SK-N-SH treated with all-trans-retinoic acid at 6 μM for 48 hours (cell line): ENCODE results near the gene TIMELESS.

Source experiments
- ATAC-seq: fragments of 200-7000 bp; cut with Tn5 transposase; 3 replicates; pipeline ENCODE4 v1.9.1; 2020; ENCODE audit warnings: mild to moderate bottlenecking, moderate library complexity
- ARNTL ChIP-seq: fragments of 450-650 bp; formaldehyde crosslinking; IDR thresholded peaks from 2 replicates; pipeline ENCODE4 v1.5.0; 2020; ENCODE audit warnings: low read depth, mild to moderate bottlenecking, moderate library complexity, borderline replicate concordance
- BACH2 ChIP-seq: fragments of 250-450 bp; sonication (Bioruptor Pico); IDR thresholded peaks from 2 replicates; pipeline ENCODE4 v1.9.0; 2021; ENCODE audit warnings: mild to moderate bottlenecking, borderline replicate concordance
- CREB5 ChIP-seq: fragments of 250-450 bp; sonication (Bioruptor Pico); IDR thresholded peaks from 2 replicates; pipeline ENCODE4 v1.5.1; 2020; ENCODE audit warnings: low read depth, mild to moderate bottlenecking, moderate library complexity
- CSDC2 ChIP-seq: fragments of 250-450 bp; sonication (Bioruptor Pico); IDR thresholded peaks from 2 replicates; pipeline ENCODE4 v1.5.0; 2020; ENCODE audit warnings: mild to moderate bottlenecking, moderate library complexity
- GLIS3 ChIP-seq: fragments of 250-450 bp; sonication (Bioruptor Pico); IDR thresholded peaks from 2 replicates; pipeline ENCODE4 v1.5.0; 2020; ENCODE audit warnings: mild to moderate bottlenecking, moderate library complexity
- ISL1 ChIP-seq: fragments of 250-450 bp; sonication (Bioruptor Pico); IDR thresholded peaks from 2 replicates; pipeline ENCODE4 v2.1.2; 2022; ENCODE audit warnings: mild to moderate bottlenecking, moderate library complexity
- OSR1 ChIP-seq: fragments of 250-450 bp; sonication (Bioruptor Pico); IDR thresholded peaks from 2 replicates; pipeline ENCODE4 v1.8.0; 2022; ENCODE audit warnings: moderate library complexity, mild to moderate bottlenecking, inconsistent platforms
- PPARA ChIP-seq: fragments of 250-450 bp; sonication (Bioruptor Pico); IDR thresholded peaks from 2 replicates; pipeline ENCODE4 v1.5.0; 2020; ENCODE audit warnings: mild to moderate bottlenecking, borderline replicate concordance
- SNAI2 ChIP-seq: fragments of 250-450 bp; sonication (Bioruptor Pico); IDR thresholded peaks from 2 replicates; pipeline ENCODE4 v1.5.0; 2020; ENCODE audit warnings: mild to moderate bottlenecking, moderate library complexity
- TOX ChIP-seq: fragments of 250-450 bp; sonication (Bioruptor Pico); IDR thresholded peaks from 2 replicates; pipeline ENCODE4 v1.8.0; 2021; ENCODE audit warnings: mild to moderate bottlenecking, moderate library complexity, borderline replicate concordance
- ZC3H10 ChIP-seq: fragments of 250-450 bp; sonication (Bioruptor Pico); IDR thresholded peaks from 2 replicates; pipeline ENCODE4 v1.5.1; 2021; ENCODE audit warnings: mild to moderate bottlenecking, moderate library complexity
- ZFP3 ChIP-seq: fragments of 250-450 bp; sonication (Bioruptor Pico); IDR thresholded peaks from 2 replicates; pipeline ENCODE4 v1.5.0; 2020; ENCODE audit warnings: mild to moderate bottlenecking, moderate library complexity
- ZFP30 ChIP-seq: fragments of 450-650 bp; formaldehyde crosslinking; IDR thresholded peaks from 2 replicates; pipeline ENCODE4 v1.5.0; 2022; ENCODE audit warnings: mild to moderate bottlenecking, moderate library complexity
- ZNF565 ChIP-seq: fragments of 450-650 bp; formaldehyde crosslinking; conservative IDR thresholded peaks from 2 replicates; pipeline ENCODE4 v1.5.0; 2020; ENCODE audit warnings: low read depth, mild to moderate bottlenecking, moderate library complexity
- ZNF8 ChIP-seq: fragments of 450-650 bp; formaldehyde crosslinking; IDR thresholded peaks from 2 replicates; pipeline ENCODE4 v1.5.0; 2020; ENCODE audit warnings: mild to moderate bottlenecking, moderate library complexity
- TF ChIP-seq, protein P1 (sequence below): fragments of 250-450 bp; sonication (Bioruptor Pico); IDR thresholded peaks from 2 replicates; pipeline ENCODE4 v1.8.0; 2020; ENCODE audit warnings: mild to moderate bottlenecking, moderate library complexity, borderline replicate concordance
- TF ChIP-seq, protein P2 (sequence below): fragments of 250-450 bp; sonication (Bioruptor Pico); IDR thresholded peaks from 2 replicates; pipeline ENCODE4 v1.5.1; 2021; ENCODE audit warnings: mild to moderate bottlenecking, moderate library complexity
- TF ChIP-seq, protein P3 (sequence below): fragments of 250-450 bp; sonication (Bioruptor Pico); IDR thresholded peaks from 2 replicates; pipeline ENCODE4 v1.5.0; 2020; ENCODE audit warnings: mild to moderate bottlenecking, moderate library complexity
- TF ChIP-seq, protein P4 (sequence below): fragments of 250-450 bp; sonication (Bioruptor Pico); IDR thresholded peaks from 2 replicates; pipeline ENCODE4 v1.8.0; 2021; ENCODE audit warnings: low read depth, mild to moderate bottlenecking, moderate library complexity, borderline replicate concordance

Gene TIMELESS

GRCh38 chr12:56392331-56392730 lies 56.9 kb downstream of the TIMELESS start:
- no peak for ATAC-seq
- no peak for TF ChIP-seq ZNF565 (CRISPR knock-in tag)
- TF ChIP-seq, protein P1, sequence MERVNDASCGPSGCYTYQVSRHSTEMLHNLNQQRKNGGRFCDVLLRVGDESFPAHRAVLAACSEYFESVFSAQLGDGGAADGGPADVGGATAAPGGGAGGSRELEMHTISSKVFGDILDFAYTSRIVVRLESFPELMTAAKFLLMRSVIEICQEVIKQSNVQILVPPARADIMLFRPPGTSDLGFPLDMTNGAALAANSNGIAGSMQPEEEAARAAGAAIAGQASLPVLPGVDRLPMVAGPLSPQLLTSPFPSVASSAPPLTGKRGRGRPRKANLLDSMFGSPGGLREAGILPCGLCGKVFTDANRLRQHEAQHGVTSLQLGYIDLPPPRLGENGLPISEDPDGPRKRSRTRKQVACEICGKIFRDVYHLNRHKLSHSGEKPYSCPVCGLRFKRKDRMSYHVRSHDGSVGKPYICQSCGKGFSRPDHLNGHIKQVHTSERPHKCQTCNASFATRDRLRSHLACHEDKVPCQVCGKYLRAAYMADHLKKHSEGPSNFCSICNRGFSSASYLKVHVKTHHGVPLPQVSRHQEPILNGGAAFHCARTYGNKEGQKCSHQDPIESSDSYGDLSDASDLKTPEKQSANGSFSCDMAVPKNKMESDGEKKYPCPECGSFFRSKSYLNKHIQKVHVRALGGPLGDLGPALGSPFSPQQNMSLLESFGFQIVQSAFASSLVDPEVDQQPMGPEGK (CRISPR knock-in tag) = no peak
- TF ChIP-seq, protein P2, sequence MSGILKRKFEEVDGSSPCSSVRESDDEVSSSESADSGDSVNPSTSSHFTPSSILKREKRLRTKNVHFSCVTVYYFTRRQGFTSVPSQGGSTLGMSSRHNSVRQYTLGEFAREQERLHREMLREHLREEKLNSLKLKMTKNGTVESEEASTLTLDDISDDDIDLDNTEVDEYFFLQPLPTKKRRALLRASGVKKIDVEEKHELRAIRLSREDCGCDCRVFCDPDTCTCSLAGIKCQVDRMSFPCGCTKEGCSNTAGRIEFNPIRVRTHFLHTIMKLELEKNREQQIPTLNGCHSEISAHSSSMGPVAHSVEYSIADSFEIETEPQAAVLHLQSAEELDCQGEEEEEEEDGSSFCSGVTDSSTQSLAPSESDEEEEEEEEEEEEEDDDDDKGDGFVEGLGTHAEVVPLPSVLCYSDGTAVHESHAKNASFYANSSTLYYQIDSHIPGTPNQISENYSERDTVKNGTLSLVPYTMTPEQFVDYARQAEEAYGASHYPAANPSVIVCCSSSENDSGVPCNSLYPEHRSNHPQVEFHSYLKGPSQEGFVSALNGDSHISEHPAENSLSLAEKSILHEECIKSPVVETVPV (CRISPR knock-in tag) = no peak
- TF ChIP-seq TOX (CRISPR knock-in tag) = no peak
- TF ChIP-seq OSR1 (CRISPR knock-in tag) = no peak
- TF ChIP-seq BACH2 (CRISPR knock-in tag) = no peak
- TF ChIP-seq CREB5 (CRISPR knock-in tag) = no peak
- TF ChIP-seq, all 23 proteins: peak for 0

GRCh38 chr12:56391721-56392120 lies 57.5 kb downstream of the TIMELESS start:
- no peak for ATAC-seq

DNA sequence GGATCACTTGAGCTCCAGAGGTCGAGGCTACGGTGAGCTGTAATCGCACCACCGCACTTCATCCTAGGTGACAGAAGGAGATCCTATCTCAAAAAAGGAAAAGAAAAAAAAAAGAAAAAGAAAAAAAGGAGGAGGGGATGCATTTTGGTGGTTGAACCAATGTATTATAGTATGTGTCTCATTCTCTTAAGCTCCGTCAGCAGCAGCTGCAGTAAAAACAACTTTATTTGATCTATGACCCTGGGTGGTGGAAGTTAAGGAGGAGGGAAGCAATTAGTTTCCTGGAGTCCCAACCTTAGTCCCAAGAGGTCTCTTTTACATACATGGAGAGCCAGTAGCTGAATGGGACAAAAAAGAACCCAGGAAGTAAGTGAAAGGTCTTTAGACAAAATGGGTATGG lies 59.8 kb downstream of the TIMELESS start:
- no peak for ATAC-seq
- TF ChIP-seq PPARA (CRISPR knock-in tag) (no peak), CSDC2 (CRISPR knock-in tag) (no peak), BACH2 (CRISPR knock-in tag) (no peak), ZNF8 (CRISPR knock-in tag) (no peak), ZFP30 (CRISPR knock-in tag) (no peak), CREB5 (CRISPR knock-in tag) (no peak), ARNTL (CRISPR knock-in tag) (no peak)
- TF ChIP-seq, protein P3, sequence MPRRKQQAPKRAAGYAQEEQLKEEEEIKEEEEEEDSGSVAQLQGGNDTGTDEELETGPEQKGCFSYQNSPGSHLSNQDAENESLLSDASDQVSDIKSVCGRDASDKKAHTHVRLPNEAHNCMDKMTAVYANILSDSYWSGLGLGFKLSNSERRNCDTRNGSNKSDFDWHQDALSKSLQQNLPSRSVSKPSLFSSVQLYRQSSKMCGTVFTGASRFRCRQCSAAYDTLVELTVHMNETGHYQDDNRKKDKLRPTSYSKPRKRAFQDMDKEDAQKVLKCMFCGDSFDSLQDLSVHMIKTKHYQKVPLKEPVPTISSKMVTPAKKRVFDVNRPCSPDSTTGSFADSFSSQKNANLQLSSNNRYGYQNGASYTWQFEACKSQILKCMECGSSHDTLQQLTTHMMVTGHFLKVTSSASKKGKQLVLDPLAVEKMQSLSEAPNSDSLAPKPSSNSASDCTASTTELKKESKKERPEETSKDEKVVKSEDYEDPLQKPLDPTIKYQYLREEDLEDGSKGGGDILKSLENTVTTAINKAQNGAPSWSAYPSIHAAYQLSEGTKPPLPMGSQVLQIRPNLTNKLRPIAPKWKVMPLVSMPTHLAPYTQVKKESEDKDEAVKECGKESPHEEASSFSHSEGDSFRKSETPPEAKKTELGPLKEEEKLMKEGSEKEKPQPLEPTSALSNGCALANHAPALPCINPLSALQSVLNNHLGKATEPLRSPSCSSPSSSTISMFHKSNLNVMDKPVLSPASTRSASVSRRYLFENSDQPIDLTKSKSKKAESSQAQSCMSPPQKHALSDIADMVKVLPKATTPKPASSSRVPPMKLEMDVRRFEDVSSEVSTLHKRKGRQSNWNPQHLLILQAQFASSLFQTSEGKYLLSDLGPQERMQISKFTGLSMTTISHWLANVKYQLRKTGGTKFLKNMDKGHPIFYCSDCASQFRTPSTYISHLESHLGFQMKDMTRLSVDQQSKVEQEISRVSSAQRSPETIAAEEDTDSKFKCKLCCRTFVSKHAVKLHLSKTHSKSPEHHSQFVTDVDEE (CRISPR knock-in tag) = no peak
- TF ChIP-seq, protein P2 (CRISPR knock-in tag) = no peak

More at GRCh38 chr12:56391721-56392120, 57.5 kb downstream of the TIMELESS start:
- TF ChIP-seq, protein P2 (CRISPR knock-in tag) = no peak
- TF ChIP-seq, protein P4, sequence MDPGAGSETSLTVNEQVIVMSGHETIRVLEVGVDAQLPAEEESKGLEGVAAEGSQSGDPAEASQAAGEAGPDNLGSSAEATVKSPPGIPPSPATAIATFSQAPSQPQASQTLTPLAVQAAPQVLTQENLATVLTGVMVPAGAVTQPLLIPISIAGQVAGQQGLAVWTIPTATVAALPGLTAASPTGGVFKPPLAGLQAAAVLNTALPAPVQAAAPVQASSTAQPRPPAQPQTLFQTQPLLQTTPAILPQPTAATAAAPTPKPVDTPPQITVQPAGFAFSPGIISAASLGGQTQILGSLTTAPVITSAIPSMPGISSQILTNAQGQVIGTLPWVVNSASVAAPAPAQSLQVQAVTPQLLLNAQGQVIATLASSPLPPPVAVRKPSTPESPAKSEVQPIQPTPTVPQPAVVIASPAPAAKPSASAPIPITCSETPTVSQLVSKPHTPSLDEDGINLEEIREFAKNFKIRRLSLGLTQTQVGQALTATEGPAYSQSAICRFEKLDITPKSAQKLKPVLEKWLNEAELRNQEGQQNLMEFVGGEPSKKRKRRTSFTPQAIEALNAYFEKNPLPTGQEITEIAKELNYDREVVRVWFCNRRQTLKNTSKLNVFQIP (CRISPR knock-in tag) = no peak
- no peak for TF ChIP-seq ZC3H10
- TF ChIP-seq CREB5 (CRISPR knock-in tag) = no peak
- no peak for TF ChIP-seq OSR1 (CRISPR knock-in tag)
- no peak for TF ChIP-seq ISL1 (CRISPR knock-in tag)
- TF ChIP-seq SNAI2 (CRISPR knock-in tag) = no peak
- TF ChIP-seq TOX (CRISPR knock-in tag) = no peak
- TF ChIP-seq GLIS3 = no peak
- no peak for TF ChIP-seq ZFP3 (CRISPR knock-in tag)
